RCC 7860 (cell line): ENCODE data around the gene MID2.
"Not testable (repeated sequence)": the region's sequence is repeated elsewhere in the genome, so short reads cannot be mapped to it uniquely, and the experiment has no call there.

Source experiments
- DNase-seq: peaks from one replicate; pipeline ENCODE4 v3.0.0-alpha.2; 2015; ENCODE audit warnings: low spot score
- FAIRE-seq: peaks from 2 replicates; lab custom pipeline; 2012; peaks lifted over from hg19 to GRCh38; lab: Jason Lieb, UNC

MID2 gene

GRCh38 chrX:107935664-107936433 lies 110.2 kb downstream of the MID2 start:
- DNase-seq (peak; percentile 39), FAIRE-seq (peak; percentile 31)

- FAIRE-seq: no peak
- no peak for DNase-seq
Measured at GRCh38 chrX:107936434-107936730, 110.7 kb downstream of the MID2 start.

GRCh38 chrX:107940095-107940494 lies 114.4 kb downstream of the MID2 start:
- DNase-seq (no peak), FAIRE-seq (no peak)

- not testable (repeated sequence) for FAIRE-seq, DNase-seq
Measured at GRCh38 chrX:107955337-107955736, 129.7 kb downstream of the MID2 start.

- peak; percentile 83 for DNase-seq
- FAIRE-seq: peak; percentile 99
Measured at GRCh38 chrX:107968623-107969022, 143.0 kb downstream of the MID2 start.

GRCh38 chrX:107970073-107970472 lies 144.4 kb downstream of the MID2 start:
- DNase-seq (no peak), FAIRE-seq (no peak)

GRCh38 chrX:107971636-107972035 lies 146.0 kb downstream of the MID2 start:
- DNase-seq (no peak), FAIRE-seq (no peak)
